Motor neuron (in vitro differentiated cells): ENCODE results near the gene SECTM1. TPM values are rescaled to one million over a fixed set of nuclear protein-coding genes. Genes with fewer than 3 reads are reported as not detected.

ENCODE experiments used
- ATAC-seq, 8 experiments: fragments of 200-7000 bp; cut with Tn5 transposase; replicated peaks in 6 of 8; 2 replicates each; pipeline ENCODE4 v1.8.0; 2021; ENCODE audit warnings: mild to moderate bottlenecking in 8 of 8, moderate library complexity in 8 of 8
- H3K27ac ChIP-seq, 2 donors: fragments of 250-450 bp; sonication (Bioruptor Pico); 2 replicates each; pipeline ENCODE4 v1.9.0; 2021; ENCODE audit warnings: antibody characterized with exemption in 2 of 2, mild to moderate bottlenecking in 2 of 2, moderate library complexity in 1 of 2
- H3K4me1 ChIP-seq, 2 donors: fragments of 250-450 bp; sonication (Bioruptor Pico); replicated peaks in 1 of 2; 2 replicates each; pipeline ENCODE4 v1.6.1; 2021; ENCODE audit warnings: antibody characterized with exemption in 2 of 2, mild to moderate bottlenecking in 2 of 2, moderate library complexity in 1 of 2
- H3K4me3 ChIP-seq, 5 donors: fragments of 250-450 bp; sonication (Bioruptor Pico); 2 replicates each; pipeline ENCODE4 v1.9.0; 2021; ENCODE audit warnings: antibody characterized with exemption in 5 of 5, mild to moderate bottlenecking in 5 of 5, moderate library complexity in 4 of 5
- WGBS, 10 experiments: fragments of 450-650 bp; shearing (Covaris generic); methylation state at CpG; one replicate each; pipeline ENCODE4 v1.0.0; 2022; 5-methylcytosine and 5-hydroxymethylcytosine counted together
- in situ Hi-C, 9 experiments: fragments of 400-800 bp; cut with MboI; loops; one replicate each; pipeline ENCODE4 v1.15.0; 2021; ENCODE audit warnings: low sequenced_read_pairs in 9 of 9, low pct_unique_long_range_greater_than_20kb in 2 of 9; ENCODE audit not compliant: unreplicated experiment in 9 of 9
- total RNA-seq, 8 experiments: library from RNA; unstranded; fragments of 300-600 nt; gene quantifications; 2 replicates each; pipeline versions ENCODE4 v1.2.3 to v1.2.4, GENCODE V29; 2022

The SECTM1 gene
- total RNA-seq, 8 experiments from 2014 or later, result 0.22 to 22.4 (median 0.57) TPM; not detected in 1

GRCh38 chr17:82273327-82274133 lies 60.0 kb downstream of the SECTM1 start, which contains the start of gene CSNK1D:
Gene CSNK1D, minus strand, starts transcription at chr17:82273700. Its CDS starts 319 bp downstream, at chr17:82273381.
- Histone ChIP-seq H3K4me3 (peak within 1 kb of the TSS; percentile 81 to 100 (median 97)), H3K4me1 (peaks cover 28 to 32% of the 10 kb centered on the region in 2 donors), H3K27ac (peak within 1 kb of the TSS; percentile 95 to 99)
- peak; percentile 79 to 90 (median 85) for ATAC-seq
- in situ Hi-C loops, result no loop called here
- 0 to 29% methylated on average over 1 to 5 of the region's 80 CpGs; no CpG with 5 or more reads in 8 of the 10 experiments for WGBS, 10 experiments

GRCh38 chr17:82272495-82273326 lies 60.9 kb downstream of the SECTM1 start:
- ATAC-seq, result peak; percentile 16 to 46 (median 36)
- in situ Hi-C loops, result no loop called here
- H3K4me1 ChIP-seq, result peaks cover 28 to 34% of the 10 kb centered on the region in 2 donors
- peak overlapping the region; percentile 81 to 100 (median 97) for H3K4me3 ChIP-seq
- WGBS, 10 experiments, result 0 to 13% (median 4%) methylated on average over 1 to 14 of the region's 57 CpGs; no CpG with 5 or more reads in 6 of the 10 experiments
- H3K27ac ChIP-seq, result peak overlapping the region; percentile 95 to 99

- peak overlapping the region in 1 of 5 donors; percentile 97 for H3K4me3 ChIP-seq
These were observed 62.2 kb downstream of the SECTM1 start for GRCh38 chr17:82271401-82271800.

More at GRCh38 chr17:82271401-82271800, 62.2 kb downstream of the SECTM1 start:
- WGBS, 10 experiments, result 90 to 100% (median 96%) methylated on average over 1 to 5 of the region's 6 CpGs; no CpG with 5 or more reads in 3 of the 10 experiments
- in situ Hi-C loops, result no loop called here
- ATAC-seq, result no peak
- Histone ChIP-seq H3K27ac (no peak overlapping the region), H3K4me1 (peaks cover 28 to 36% of the 10 kb centered on the region in 2 donors)

Other genes with a start within 250 kb of the SECTM1 start
- 100 to 1,000 TPM in 4 of 8 experiments, 10 to 100 TPM in 4; 32.4 to 333 (median 89.0) TPM for gene FASN, start 235.5 kb downstream of the SECTM1 start, total RNA-seq
- 10 to 100 TPM; 13.6 to 68.8 (median 26.1) TPM for gene CCDC57, start 120.9 kb downstream of the SECTM1 start, total RNA-seq
- 100 to 1,000 TPM in 2 of 8 experiments, 10 to 100 TPM in 5, 1 to 10 TPM in 1; 7.6 to 117 (median 16.2) TPM for gene SLC16A3, start 104.7 kb downstream of the SECTM1 start, total RNA-seq
- 100 to 1,000 TPM in 2 of 8 experiments, 10 to 100 TPM in 6; 24.1 to 109 (median 43.9) TPM for gene CSNK1D, start 60.1 kb downstream of the SECTM1 start, total RNA-seq
- 1 to 10 TPM in 4 of 8 experiments, under 1 TPM in 3, not detected in 1; 0.33 to 3.8 (median 2.0) TPM for gene CD7, start 16.2 kb downstream of the SECTM1 start, total RNA-seq
- gene TEX19, start 25.5 kb upstream of the SECTM1 start, total RNA-seq, result under 1 TPM in 5 of 8 experiments, not detected in 3; 0.14 to 0.63 (median 0.25) TPM
- gene UTS2R, start 38.0 kb upstream of the SECTM1 start, total RNA-seq, result under 1 TPM in 3 of 8 experiments, not detected in 5; 0.11 to 0.43 (median 0.13) TPM
- gene HEXD, start 84.6 kb upstream of the SECTM1 start, total RNA-seq, result 10 to 100 TPM; 10.3 to 33.4 (median 15.3) TPM
- gene OGFOD3, start 84.8 kb upstream of the SECTM1 start, total RNA-seq, result 10 to 100 TPM in 7 of 8 experiments, 1 to 10 TPM in 1; 8.1 to 24.5 (median 20.2) TPM
- 10 to 100 TPM; 32.0 to 68.0 (median 52.0) TPM for gene CYBC1, start 117.0 kb upstream of the SECTM1 start, total RNA-seq
- 100 to 1,000 TPM in 3 of 8 experiments, 10 to 100 TPM in 5; 41.4 to 128 (median 70.6) TPM for gene NARF, start 125.0 kb upstream of the SECTM1 start, total RNA-seq
- gene FOXK2, start 186.0 kb upstream of the SECTM1 start, total RNA-seq, result 10 to 100 TPM; 27.6 to 63.7 (median 39.4) TPM